Measurements from ENCODE around the gene TBX15.

DNA sequence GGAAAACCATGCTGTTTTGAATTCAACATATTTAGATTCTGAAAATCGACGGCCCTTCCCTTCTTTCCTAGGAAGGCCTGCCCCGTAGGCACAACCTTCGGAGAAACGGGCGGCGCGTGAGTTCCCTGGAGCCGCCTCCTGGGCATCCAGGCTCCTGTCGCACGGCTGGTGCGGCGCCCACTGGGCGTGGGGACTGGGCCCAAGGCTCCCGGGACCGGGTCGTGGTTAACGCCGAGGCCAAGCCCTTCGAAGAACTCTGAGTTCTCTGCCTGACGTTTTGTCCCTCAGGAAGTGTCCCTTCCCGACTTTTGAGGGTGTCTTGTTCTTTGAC lies 19.2 kb upstream of the TBX15 start:
- TF ChIP-seq, protein P1, sequence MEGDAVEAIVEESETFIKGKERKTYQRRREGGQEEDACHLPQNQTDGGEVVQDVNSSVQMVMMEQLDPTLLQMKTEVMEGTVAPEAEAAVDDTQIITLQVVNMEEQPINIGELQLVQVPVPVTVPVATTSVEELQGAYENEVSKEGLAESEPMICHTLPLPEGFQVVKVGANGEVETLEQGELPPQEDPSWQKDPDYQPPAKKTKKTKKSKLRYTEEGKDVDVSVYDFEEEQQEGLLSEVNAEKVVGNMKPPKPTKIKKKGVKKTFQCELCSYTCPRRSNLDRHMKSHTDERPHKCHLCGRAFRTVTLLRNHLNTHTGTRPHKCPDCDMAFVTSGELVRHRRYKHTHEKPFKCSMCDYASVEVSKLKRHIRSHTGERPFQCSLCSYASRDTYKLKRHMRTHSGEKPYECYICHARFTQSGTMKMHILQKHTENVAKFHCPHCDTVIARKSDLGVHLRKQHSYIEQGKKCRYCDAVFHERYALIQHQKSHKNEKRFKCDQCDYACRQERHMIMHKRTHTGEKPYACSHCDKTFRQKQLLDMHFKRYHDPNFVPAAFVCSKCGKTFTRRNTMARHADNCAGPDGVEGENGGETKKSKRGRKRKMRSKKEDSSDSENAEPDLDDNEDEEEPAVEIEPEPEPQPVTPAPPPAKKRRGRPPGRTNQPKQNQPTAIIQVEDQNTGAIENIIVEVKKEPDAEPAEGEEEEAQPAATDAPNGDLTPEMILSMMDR (IDR thresholded peaks at IDR 0.05), result no peak
- TF ChIP-seq POLR2A (IDR thresholded peaks at IDR 0.05), result no peak

Measured in thyroid gland (tissue), 4 donors.